Stimulated activated CD8-positive, alpha-beta memory T cell treated with anti-CD3 and anti-CD28 coated beads, Interleukin-15, amount 100 ng/mL, for 1 hour (primary cell): Measurements from ENCODE around the gene FGA.

ENCODE experiments used
- DNase-seq: peaks from one replicate; pipeline ENCODE4 v3.0.0-alpha.2; 2020; ENCODE audit warnings: low read depth

The FGA gene

DNA sequence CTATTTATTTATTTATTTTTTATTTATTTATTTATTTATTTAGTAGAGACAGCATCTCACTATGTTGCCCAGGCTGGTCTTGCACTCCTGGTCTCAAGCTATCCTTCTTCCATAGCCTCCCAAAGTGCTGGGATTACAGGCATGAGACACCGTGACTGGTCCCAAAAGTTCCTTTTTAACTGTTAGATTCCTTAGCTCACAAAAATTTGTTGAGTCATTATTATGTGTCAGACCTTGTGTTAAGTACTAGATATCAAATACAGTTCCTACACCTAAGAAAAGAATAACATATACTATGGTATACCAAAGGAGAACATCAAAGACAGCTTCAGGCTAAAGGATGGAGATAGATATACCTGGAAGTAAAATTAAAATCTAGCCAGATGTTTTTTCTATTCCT is 11.6 kb downstream of the FGA start:
- no peak for DNase-seq

DNA sequence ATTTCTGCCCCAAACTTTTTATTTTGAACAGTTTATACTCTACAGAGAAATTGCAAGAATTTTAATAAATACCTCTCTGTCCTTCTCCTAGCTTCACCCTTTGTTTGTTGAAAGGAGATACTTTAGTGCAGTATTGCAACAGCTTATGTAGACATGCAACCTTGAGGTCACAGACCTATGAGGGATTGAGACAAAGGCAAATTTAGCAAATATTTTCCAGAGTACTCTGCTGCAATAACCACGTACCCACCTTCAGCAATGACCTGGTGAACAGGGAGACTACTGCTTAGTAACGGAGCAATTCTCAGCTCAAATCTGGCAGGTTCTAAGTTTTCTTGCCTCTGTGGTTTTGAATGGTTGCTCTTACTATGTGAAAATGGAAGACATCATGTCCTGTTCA is 13.2 kb downstream of the FGA start:
- no peak for DNase-seq

DNA sequence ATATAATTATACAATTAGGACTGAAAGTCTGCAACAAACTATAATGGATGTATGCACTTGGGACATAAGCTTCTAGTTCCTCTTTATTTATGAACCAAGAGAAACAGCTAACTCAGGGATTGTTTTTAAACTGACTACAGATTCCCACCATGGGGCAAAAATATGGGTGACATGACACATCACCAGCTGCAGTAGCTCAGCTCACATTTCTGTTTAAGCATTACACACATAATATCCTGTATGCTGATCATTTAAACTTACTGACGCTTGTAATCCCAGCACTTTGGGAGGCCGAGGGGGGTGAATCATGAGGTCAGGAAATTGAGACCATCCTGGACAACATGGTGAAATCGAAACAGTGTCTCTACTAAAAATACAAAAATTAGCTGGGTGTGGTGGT is 16.2 kb downstream of the FGA start:
- no peak for DNase-seq

DNA sequence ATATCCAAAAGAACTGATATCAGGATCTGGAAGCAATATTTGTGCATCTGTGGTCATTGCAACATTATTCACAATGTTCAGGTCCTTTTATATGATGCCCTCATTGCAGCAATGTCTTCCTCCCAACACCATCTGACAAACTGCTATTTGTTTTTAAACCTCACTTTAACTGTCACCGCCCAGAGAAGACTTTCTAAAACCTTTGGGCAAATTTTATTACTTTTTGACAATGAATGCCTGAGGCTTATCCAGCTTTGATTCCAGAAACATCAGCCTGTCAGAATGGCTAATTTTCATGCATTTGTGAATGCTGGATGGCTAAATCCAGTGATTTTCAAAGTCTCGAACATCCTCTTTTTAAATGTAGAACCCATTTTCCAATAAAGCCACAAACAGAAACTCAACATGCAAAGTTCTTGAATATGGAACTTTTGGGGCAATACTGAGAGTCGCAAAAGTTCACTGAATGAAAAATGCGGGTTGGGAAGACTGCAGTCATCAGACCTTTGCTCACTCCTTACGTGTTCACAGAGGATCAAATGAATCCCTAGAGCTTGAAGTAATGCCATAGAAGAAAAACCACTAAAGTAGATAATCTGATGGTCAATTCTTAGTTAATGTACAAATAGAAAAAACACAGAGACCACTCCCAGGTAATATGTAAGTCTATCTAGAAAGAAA is 17.2 kb downstream of the FGA start:
- no peak for DNase-seq

DNA sequence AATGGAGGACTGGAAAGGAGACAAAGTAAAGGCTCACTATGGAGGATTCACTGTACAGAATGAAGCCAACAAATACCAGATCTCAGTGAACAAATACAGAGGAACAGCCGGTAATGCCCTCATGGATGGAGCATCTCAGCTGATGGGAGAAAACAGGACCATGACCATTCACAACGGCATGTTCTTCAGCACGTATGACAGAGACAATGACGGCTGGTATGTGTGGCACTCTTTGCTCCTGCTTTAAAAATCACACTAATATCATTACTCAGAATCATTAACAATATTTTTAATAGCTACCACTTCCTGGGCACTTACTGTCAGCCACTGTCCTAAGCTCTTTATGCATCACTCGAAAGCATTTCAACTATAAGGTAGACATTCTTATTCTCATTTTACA is 21.0 kb downstream of the FGA start:
- DNase-seq, result no peak

DNA sequence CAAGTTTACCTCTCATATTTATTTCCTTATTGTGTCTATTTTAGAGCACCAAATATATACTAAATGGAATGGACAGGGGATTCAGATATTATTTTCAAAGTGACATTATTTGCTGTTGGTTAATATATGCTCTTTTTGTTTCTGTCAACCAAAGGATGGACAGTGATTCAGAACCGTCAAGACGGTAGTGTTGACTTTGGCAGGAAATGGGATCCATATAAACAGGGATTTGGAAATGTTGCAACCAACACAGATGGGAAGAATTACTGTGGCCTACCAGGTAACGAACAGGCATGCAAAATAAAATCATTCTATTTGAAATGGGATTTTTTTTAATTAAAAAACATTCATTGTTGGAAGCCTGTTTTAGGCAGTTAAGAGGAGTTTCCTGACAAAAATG is 21.5 kb downstream of the FGA start:
- no peak for DNase-seq

DNA sequence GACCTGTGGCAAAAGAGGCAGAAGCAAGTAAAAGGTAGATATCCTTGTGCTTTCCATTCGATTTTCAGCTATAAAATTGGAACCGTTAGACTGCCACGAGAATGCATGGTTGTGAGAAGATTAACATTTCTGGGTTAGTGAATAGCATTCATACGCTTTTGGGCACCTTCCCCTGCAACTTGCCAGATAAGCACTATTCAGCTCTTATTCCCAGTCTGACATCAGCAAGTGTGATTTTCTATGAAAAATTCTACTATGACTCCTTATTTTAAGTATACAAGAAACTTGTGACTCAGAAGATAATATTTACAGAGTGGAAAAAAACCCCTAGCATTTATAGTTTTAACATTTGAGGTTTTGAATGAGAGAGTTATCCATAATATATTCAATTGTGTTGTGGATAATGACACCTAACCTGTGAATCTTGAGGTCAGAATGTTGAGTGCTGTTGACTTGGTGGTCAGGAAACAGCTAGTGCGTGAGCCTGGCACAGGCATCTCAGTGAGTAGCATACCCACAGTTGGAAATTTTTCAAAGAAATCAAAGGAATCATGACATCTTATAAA is 23.8 kb downstream of the FGA start:
- no peak for DNase-seq

DNA sequence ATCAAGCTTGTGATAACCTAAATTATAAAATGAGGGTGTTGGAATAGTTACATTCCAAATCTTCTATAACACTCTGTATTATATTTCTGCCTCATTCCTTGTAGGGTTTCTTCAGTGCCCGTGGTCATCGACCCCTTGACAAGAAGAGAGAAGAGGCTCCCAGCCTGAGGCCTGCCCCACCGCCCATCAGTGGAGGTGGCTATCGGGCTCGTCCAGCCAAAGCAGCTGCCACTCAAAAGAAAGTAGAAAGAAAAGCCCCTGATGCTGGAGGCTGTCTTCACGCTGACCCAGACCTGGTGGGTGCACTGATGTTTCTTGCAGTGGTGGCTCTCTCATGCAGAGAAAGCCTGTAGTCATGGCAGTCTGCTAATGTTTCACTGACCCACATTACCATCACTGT is 24.8 kb downstream of the FGA start:
- no peak for DNase-seq

DNA sequence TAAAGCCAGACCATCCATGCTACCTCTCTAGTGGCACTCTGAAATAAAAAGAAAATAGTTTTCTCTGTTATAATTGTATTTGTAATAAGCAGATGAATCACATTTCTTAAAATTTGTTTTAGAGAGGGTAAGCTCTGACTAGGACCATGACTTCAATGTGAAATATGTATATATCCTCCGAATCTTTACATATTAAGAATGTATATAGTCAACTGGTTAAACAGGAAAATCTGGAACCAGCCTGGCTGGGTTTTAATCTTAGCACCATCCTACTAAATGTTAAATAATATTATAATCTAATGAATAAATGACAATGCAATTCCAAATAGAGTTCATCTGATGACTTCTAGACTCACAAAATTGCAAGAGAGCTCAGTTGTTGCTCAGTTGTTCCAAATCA is 26.2 kb downstream of the FGA start:
- DNase-seq, result no peak

DNA sequence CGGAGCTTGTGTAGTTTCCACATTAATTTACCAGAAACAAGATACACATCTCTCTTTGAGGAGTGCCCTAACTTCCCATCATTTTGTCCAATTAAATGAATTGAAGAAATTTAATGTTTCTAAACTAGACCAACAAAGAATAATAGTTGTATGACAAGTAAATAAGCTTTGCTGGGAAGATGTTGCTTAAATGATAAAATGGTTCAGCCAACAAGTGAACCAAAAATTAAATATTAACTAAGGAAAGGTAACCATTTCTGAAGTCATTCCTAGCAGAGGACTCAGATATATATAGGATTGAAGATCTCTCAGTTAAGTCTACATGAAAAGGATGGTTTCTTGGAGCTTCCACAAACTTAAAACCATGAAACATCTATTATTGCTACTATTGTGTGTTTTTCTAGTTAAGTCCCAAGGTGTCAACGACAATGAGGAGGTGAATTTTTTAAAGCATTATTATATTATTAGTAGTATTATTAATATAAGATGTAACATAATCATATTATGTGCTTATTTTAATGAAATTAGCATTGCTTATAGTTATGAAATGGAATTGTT is 27.8 kb downstream of the FGA start, which contains the start of gene FGB:
Gene FGB, plus strand, starts transcription at position 315 of the 558 bp plus-strand sequence. Its CDS starts 8 bp downstream, at position 323.
- DNase-seq, result no peak

DNA sequence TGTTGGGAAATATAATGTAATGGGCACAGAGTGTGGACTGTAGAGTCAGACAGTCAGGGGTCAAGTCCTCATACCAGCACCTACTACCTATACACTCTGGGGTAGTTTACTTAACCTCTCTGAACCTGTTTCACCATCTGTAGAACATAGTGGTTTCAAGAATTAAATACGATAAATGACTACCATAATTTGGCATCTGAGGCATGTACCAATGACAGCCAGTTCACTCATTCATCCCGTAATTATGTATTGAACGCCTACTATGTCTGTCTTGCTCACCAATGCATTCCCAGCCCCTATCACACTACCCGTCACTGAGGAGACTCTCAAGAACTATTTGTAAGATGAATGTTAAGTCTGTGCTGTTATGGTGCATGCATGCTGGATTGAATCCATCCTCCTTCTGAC is 29.7 kb downstream of the FGA start:
- no peak for DNase-seq

DNA sequence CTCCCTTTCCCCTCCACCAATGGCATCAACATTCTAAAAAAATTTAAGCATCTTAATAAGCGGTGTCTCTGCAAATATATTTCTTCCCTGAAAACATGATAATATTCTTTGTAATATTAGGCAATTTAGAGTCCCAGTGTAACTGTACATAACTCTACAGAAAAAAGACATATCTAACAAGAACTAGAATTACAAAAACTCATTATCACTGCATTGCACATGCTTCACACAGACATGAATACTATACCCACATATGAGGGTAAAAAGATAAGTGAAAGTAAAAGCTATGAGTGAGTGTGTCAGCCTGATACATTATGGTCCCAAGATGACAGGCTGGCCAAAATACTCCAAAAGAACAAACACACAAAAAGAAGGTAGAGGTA is 30.1 kb downstream of the FGA start:
- no peak for DNase-seq

DNA sequence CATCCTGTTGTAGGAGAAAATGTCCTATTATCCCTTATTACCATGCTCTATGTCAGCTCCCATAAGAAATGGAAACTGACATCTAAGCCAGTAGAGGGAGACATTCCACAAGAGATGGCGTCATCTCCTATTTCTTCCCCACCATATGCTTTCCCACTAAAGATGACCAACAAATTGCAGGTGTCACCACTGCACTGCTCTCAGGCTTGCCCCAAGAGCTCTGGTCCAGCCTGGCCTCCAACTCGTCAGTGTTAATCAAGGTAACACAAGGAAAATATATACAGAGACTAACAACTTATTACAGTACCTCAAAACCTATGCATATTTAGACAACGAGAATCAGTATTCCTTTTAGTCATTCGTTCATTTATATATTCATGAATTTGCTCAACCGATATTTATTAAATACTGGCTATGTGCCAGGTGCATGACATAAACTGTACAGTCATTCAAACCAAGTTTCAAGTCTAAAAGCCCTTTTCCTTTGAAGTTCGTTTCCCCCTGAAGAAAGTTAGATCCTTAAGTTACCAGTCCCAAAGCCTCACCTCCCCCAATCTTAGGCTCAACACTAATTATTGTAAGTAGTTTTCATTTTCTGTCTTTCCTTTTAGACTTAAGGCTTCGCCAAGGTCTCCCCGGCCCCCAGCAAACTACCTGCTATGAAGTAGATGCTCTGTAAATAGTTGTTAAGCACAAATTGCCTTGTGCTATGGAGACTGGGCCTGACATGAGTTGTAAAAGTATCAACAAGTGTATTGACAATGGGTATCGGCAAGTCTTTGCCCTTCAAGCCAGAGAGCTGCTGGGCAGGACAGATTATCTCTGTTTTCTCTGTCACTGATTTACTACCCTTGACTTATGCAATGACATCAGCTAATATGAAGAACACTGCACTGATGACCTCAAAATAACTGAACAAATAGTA is 30.8 kb downstream of the FGA start:
- DNase-seq, result no peak

DNA sequence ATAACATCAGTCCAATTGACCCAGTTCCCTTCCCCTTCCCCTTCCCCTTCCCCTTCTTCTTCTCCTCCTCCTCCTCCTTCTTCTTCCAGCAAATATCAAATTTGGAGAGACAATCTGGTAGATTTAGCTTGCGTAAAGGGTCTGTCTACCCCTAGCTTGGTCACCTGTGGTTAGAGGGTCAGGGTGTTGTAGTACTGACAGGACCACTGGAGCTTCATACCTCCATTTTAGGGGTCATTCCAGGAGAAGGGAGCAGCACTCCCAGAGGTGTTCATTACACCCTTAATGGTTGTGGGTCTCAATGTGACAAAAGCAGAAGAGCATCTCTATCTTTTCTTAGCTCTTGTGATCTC is 31.4 kb downstream of the FGA start:
- no peak for DNase-seq

DNA sequence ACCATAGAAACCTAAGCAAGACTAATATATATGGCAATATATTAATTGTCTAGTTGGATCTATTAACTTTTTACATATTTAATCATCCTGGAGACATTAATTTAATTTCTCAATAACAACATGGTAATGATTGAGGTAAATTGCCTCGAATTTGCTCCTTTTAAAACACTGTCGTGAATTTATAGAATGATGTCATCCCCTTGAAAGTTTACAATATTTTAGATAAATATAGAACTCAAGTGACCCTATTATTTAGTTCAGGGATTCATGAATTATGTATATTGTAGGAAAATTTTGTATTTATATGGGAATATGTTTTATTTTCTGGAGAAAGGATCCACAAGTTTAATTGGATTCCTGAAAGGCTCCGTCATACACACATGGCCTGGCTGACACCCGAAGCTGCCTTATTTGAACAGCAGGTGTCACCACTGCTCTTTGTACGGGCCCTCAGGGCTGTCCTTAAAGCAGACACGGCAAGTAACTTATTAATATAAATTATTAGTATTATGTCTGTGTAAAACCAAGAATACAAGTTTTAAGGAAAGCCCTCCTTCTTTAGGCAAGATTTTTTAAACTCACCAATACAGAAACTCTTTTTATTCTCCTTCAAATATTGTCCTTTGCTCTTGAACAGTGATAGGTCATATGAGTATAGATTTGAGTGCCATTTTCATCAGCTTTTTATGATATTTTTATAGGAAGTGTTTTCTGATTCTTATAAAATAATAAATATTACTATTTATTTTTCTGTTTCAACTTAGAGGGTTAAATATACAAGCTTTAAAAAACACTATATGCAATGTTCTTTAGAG is 38.5 kb downstream of the FGA start:
- DNase-seq, result peak; percentile 52

DNA sequence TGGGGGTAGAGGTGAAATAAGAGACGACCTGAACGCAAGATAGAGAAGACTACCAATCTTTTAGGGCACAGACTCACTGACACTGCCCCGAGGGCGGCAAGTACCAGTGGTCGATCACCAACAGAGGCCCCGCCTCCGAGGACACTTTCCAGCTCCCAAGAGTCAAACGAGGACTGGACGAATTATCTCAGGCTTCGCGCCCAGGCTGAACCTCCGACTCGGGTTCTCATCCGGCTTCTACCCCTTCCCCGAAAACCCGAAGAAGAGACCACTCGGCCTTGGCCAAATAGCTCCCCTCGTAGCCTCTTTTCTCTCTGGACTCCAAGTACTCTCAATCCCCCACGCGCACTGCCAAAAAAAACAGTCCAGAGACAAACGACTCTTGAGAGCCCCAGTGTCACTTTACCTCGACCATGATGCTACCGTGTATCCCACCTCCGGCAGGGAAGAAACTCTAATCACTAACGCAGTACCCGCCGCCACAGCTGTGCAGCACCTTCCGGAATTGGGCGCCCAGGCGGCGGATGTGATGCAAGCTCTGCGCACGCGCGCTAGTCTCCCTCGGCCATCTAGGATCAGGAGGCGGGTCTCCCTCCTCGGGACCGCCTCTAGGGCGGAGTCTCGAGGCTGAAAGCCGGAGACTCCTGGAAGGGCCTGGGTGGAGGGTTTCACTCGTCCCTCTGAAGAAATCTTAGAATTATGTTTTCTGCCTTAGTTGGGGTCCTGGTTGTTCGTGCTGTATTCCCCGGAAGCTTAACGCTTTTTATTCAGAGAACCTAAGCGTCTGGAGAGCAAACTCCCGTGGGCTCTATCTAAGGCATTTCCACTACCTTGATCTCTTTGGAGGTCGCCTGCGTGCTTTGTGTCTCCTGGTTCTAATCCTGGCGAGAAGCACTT is 40.4 kb downstream of the FGA start, which contains the start of gene PLRG1:
Gene PLRG1, minus strand, starts transcription at position 507 of the 897 bp plus-strand sequence. Its CDS starts 92 bp downstream, at position 415.
- peak; percentile 90 for DNase-seq

DNA sequence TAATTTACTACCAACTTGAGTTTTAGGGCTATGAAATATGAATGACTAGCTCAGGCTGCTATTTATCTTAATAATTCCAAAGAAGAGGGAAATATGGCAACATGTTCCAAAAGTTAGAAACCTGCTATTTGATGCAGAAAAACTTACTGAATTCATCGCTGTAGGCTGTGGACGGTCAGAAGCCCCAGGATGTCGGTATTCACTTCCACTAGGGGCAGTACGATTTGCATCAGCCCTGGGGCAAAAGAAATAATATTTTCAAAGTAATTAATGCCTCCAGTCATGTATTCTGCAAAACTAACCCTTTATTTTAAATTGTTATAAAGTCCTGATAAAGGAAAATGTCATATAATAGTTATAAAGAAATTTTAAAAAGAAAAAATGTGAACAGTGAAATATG is 44.9 kb downstream of the FGA start:
- no peak for DNase-seq

DNA sequence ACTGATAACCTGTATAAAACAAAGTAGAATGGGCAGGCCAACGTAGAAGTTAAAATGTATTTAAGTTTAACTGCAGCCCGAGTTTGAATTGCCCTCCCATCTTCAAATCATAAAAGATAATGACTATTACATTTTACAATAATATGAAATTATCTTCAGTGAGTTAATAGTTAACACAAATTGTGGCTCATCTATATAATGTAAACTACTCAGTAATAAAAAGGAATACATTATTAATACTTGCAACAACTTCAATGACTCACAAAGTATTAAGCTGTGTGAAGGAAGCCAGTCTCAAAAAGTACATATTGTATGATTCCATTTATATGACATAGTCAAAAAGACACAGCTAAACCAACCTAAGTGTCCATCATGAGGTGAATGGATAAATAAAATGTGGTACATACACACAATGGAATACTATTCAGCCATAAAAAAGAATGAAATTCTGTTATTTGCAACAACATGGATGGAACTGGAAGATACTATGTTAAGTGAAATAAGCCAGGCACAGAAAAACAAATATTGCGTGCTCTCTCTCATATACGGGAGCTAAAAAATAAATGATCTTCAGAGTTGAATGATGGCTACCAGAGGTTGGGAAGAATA is 48.2 kb downstream of the FGA start:
- DNase-seq, result no peak
